ENCODE results near the gene FBXO48. TPM values are rescaled to one million over a fixed set of nuclear protein-coding genes. Genes with fewer than 3 reads are reported as not detected.
A peak's percentile ranks its signal among the peaks of the same experiment; 100 is the strongest.

Gene FBXO48
- polyA plus RNA-seq, 1 of the 3 experiments (the other 2 are of a cell fraction), result 0.30 TPM

GRCh38 chr2:68466361-68466777 is 725 bp downstream of the FBXO48 start:
- no peak for DNase-seq
- peak; percentile 40 for TF ChIP-seq CTCF (IDR thresholded peaks at IDR 0.05)
- no peak for TF ChIP-seq JUND (IDR thresholded peaks at IDR 0.05)
- CTCF ChIA-PET, result interaction anchor here (0.7 to 5.3 kb wide), 13 partner anchors 10 to 459 kb away, joined by 3 to 99 read pairs (median 5); no protein-coding TSS in a partner anchor

GRCh38 chr2:68465081-68465916 is 1.8 kb downstream of the FBXO48 start:
- peaks cover 0 to 3% of the 10 kb centered on the region in 2 experiments for H3K36me3 ChIP-seq (replicated peaks in 1 of 2; ENCODE audit: control insufficient read depth in 1 of 2, insufficient read depth in 2 of 2, low read length in 1 of 2)
- TF ChIP-seq RFX5 (IDR thresholded peaks at IDR 0.05; ENCODE audit: low read length) (no peak), FOXJ3 (CRISPR knock-in tag; IDR thresholded peaks at IDR 0.05) (no peak), REST (IDR thresholded peaks at IDR 0.05; ENCODE audit: low read depth, low read length) (no peak), MAX (IDR thresholded peaks at IDR 0.05; ENCODE audit: low read depth) (no peak), MXI1 (IDR thresholded peaks at IDR 0.05; ENCODE audit: low read depth, low read length) (no peak), TCF12 (IDR thresholded peaks at IDR 0.05) (no peak), SIN3A (IDR thresholded peaks at IDR 0.05; ENCODE audit: borderline replicate concordance, low read depth, low read length) (no peak), PBX3 (IDR thresholded peaks at IDR 0.05) (no peak), TEAD4 (IDR thresholded peaks at IDR 0.05; ENCODE audit: borderline replicate concordance, insufficient read depth) (no peak)
- DNase-seq, result no peak
- ChIA-PET CTCF (interaction anchor here (0.7 to 5.3 kb wide), 15 partner anchors 23 to 479 kb away, joined by 3 to 99 read pairs (median 5); no protein-coding TSS in a partner anchor), POLR2A (no interaction called here)
- no peak overlapping the region for H3K27ac ChIP-seq (ENCODE audit: low read depth in 2 of 2, low read length in 1 of 2)
- no peaks in the 10 kb centered on the region for H3K9me2 ChIP-seq
- no peak overlapping the region for H2AFZ ChIP-seq (ENCODE audit: low read depth)
- peaks cover 0 to 12% of the 10 kb centered on the region in 2 experiments; a peak in 2 of 4 replicates for H3K4me1 ChIP-seq (ENCODE audit: control insufficient read depth in 1 of 2, insufficient read depth in 2 of 2, low read depth in 1 of 2, low read length in 1 of 2)
- H4K20me1 ChIP-seq (ENCODE audit: insufficient read depth), result no peaks in the 10 kb centered on the region
- no peak overlapping the region for H3K4me2 ChIP-seq
- H3K9ac ChIP-seq, result no peak overlapping the region
- no peak overlapping the region for H3K4me3 ChIP-seq (ENCODE audit: low read depth in 2 of 2, low read length in 1 of 2)
- WGBS (ENCODE audit: low lambda C conversion rate), result 93% methylated on average over 7 of the region's 7 CpGs
- H3K9me3 ChIP-seq, result no peaks in the 10 kb centered on the region
- H3K27me3 ChIP-seq (ENCODE audit: insufficient read depth), result no peaks in the 10 kb centered on the region
- peaks cover 7% of the 10 kb centered on the region; the same call in 1 of the 2 replicates for H3K79me2 ChIP-seq (ENCODE audit: insufficient read depth)
- no peaks in the 10 kb centered on the region for H3F3A ChIP-seq (replicated peaks; ENCODE audit: insufficient read depth)

More at GRCh38 chr2:68466361-68466777, 725 bp downstream of the FBXO48 start:
- H2AFZ ChIP-seq (ENCODE audit: low read depth), result peak overlapping the region; percentile 96
- peak overlapping the region; percentile 77 for H3K9ac ChIP-seq
- no peaks in the 10 kb centered on the region for H3K9me3 ChIP-seq
- no peaks in the 10 kb centered on the region for H3F3A ChIP-seq (replicated peaks; ENCODE audit: insufficient read depth)
- H3K27me3 ChIP-seq (ENCODE audit: insufficient read depth), result no peaks in the 10 kb centered on the region
- H3K4me2 ChIP-seq, result peak overlapping the region; percentile 84
- POLR2A ChIA-PET, result interaction anchor here (1.0 kb wide), 1 partner anchor 124 kb away, joined by 3 read pairs; no protein-coding TSS in a partner anchor
- H3K4me1 ChIP-seq (ENCODE audit: control insufficient read depth in 1 of 2, insufficient read depth in 2 of 2, low read depth in 1 of 2, low read length in 1 of 2), result peaks cover 0 to 12% of the 10 kb centered on the region in 2 experiments; a peak in 2 of 4 replicates
- H3K9me2 ChIP-seq, result no peaks in the 10 kb centered on the region
- peaks cover 0 to 3% of the 10 kb centered on the region in 2 experiments for H3K36me3 ChIP-seq (replicated peaks in 1 of 2; ENCODE audit: control insufficient read depth in 1 of 2, insufficient read depth in 2 of 2, low read length in 1 of 2)
- no peaks in the 10 kb centered on the region for H4K20me1 ChIP-seq (ENCODE audit: insufficient read depth)
- peak overlapping the region in 1 of 2 experiments; percentile 72; a peak in 3 of 4 replicates for H3K27ac ChIP-seq (ENCODE audit: low read depth in 2 of 2, low read length in 1 of 2)
- 18% methylated on average over 11 of the region's 11 CpGs for WGBS (ENCODE audit: low lambda C conversion rate)
- H3K79me2 ChIP-seq (ENCODE audit: insufficient read depth), result peaks cover 14% of the 10 kb centered on the region; the same call in 1 of the 2 replicates
- H3K4me3 ChIP-seq (ENCODE audit: low read depth in 2 of 2, low read length in 1 of 2), result peak overlapping the region; percentile 85 to 98

All from SK-N-SH (cell line).